Stimulated activated CD4-positive, alpha-beta T cell treated with anti-CD3 and anti-CD28 coated beads, Interleukin-12 subunit alpha, Interleukin-12 subunit beta, amount 100 ng/mL, for 4 hours (primary cell): Measurements from ENCODE around the gene DNAAF8.
"Not testable (repeated sequence)": the region's sequence is repeated elsewhere in the genome, so short reads cannot be mapped to it uniquely, and the experiment has no call there.

Source experiments
- DNase-seq: peaks from one replicate; pipeline ENCODE4 v3.0.0-alpha.2; 2020

DNAAF8 gene

DNA sequence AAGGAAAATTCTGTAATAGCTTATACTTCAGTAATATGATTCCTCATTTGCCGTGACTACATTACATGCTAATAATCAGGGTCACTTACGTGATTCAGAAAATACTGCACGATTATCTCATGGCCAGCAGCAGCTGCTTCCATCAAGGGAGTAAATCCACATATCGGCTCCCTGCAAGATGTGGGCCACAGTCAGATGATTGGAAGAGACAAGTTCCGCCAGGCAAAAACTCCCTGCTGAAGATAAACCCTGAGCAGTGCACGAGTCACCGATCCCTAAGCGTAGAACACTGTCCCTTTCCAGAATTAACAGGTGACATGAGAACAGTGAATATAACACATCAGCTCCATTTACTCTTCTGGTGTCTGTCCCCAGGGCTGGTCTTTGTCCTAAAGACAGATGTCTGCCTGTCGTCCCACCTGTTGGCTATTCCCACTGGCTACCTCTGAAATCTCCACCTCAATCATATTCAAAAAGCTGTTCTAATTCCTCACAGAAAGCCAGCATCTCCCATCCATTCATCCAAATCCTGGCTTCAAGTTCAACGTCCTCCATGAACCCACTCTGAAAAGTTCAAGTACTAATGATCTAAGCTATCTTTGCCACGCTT, 9.6 kb upstream of the DNAAF8 start:
- DNase-seq = no peak

DNA sequence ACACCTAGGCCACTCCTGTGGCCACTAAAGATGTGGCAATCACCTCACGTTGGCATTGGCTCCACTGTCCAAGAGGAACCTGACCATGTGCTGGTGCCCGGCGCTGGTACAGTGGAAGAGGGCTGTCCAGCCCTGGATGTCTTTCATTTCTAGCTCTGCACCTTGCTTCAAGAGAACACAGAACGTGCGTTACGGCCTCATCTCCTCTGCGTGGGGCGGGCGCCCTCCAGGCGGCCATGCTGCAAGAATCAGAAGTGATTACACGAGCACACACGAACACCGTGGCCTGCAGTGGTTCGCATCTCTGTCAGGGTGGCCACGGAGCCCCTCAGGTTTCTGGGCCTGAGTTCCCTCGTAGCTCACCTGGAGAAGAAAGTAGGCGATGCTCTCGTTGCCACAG, 7.7 kb upstream of the DNAAF8 start:
- DNase-seq = no peak

GRCh38 chr16:4728676-4729075, 5.7 kb upstream of the DNAAF8 start:
- no peak for DNase-seq

DNA sequence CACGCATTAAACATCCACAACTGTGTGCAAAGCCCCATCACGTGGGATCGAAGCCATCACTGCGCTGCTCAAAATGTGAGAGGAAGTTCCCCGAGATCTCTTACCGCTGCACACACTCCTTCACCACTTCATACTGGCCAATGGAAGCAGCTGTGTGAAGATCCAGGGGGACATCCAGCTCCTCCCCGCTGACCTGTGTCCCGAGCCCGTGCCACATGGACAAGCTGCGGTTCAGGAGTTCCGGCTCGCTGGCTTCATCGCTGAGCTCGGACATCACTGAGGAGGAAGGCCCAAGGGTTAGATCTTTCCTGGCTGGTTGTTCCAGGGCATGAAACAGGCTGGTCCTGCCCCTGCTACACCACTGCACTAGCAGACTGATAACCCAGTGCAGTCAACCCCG, 4.5 kb upstream of the DNAAF8 start:
- no peak for DNase-seq

DNA sequence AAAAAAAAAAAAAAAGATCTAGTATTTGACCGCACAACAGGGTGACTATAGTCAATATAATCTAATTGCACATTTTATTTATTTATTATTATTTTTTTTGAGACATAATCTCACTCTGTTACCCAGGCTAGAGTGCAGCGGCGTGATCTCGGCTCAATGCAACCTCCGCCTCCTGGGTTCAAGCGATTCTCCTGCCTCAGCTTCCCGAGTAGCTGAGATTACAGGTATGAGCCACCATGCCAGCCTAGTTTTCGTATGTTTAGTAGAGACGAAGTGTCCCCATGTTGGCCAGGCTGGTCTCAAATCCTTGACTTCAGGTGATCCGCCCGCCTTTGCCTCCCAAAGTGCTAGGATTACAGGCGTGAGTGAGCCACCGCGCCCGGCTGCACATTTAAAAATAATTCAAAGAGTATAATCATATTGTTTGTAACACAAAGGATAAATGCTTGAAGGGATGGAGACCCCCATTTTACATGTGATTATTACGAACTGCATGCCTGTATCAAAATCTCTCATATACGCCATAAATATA, 1.1 kb upstream of the DNAAF8 start:
- DNase-seq = no peak

- DNase-seq = peak; percentile 18
Measured at GRCh38 chr16:4733747-4734062, 632 bp upstream of the DNAAF8 start.

DNA sequence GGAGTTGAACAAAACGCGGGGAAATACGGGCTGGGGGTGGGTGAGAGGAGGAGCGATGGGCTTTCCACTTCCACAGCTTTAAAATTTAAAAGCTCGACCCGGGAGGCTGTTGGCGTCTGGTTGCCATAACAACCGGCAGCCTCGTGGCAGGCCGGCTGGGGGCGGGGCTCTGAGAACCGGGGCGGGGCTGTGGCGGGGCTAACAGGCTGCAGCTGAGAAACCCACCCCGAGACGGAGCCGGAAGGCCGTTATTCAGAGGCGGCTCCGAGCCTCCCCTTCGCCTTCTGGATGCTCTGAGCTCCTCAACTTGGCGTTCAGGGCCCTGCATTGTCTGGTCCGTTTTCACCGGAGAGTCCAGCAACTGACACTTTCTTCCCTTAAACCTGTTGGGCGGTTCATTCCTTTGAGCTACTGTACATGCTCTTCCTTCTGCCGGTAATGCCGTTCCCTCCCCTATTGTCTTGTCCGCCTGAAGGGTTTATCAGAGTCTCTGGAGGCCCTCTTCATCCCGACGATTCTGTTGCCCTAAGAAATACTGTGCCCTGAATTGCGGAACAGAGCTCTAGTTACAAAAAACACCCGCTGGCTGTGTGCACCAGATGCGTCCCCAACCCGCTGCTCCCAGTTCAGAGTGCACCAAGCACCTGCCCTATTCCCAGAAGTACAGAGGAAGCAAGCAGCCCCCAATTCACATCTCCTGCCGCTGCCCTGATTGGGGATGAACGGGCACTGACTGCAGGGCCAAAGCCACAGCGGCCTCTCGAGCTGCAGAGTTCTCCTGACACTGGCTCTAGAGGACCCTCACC, 596 bp downstream of the DNAAF8 start:
- DNase-seq = peak; percentile 95

DNA sequence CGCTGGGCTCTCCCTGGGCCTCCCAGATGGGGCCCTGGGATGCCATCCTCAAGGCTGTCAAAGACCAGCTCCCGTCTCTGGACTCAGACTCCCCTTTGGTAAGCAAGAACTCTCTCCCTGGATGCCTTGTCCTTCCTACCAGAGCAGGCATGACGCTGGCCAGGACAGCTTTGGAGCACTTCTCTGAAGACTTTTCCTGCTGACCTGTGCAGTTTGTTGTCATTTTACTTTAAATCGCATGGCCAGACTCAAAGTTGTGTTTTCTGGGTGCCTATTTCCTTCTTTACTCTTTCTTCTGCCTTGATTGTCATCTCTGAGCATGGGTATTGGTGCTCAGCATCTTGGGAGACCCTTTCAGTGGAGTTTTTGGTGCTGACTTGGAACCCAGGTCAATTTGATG, 2.2 kb downstream of the DNAAF8 start:
- no peak for DNase-seq

DNA sequence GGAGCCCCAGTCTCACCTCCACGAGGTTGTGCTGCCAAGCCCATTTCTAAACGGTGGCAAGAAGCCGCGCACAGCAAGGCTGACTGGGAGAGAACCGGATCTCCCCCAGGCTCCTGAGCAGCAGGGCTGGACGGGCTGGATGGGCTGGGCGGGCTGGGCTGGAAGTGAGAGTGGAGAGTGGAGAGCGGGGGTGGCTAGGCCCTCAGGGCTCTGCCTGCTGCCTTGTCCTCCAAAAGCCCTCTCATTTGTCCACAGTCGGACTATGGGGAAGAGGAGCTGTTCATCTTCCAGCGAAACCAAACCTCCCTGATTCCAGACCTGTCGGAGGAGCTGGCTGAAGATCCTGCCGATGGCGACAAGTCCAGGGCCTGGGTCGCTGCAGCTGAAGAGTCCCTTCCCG, 3.2 kb downstream of the DNAAF8 start:
- no peak for DNase-seq

- not testable (repeated sequence) for DNase-seq
Measured at GRCh38 chr16:4738370-4738769, 4.0 kb downstream of the DNAAF8 start.

DNA sequence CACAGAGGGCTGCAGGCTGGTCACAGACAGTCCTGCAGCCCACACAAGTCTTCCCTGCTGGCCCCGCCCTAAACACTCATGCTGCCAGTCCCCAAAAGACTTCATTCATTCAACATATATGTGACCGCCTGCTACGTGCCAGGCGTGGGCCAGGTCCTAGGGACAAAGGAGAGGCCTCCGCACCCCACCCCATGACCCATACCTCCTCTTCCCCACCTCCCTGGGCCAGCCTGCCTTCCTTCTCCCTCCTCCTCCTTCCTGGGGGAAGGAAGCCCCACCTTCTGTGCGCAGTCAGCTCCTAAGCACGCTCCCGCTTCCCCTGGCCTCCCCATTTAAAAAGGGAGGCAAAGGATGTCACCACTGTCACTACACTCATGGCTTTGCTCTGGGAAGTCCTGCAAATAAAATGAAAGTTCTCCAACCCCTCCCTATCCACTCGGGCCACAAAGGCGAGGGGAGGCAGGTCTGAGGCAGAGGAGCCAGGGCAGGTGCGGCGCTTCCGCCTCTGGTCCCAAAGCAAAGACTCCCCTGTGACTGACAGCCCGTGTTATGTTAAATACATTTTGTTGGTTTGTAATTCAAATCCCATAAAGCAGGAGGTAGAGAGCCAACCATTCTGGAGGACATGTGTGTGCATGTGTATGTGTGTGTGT, 9.0 kb downstream of the DNAAF8 start:
- no peak for DNase-seq

- DNase-seq = no peak
Measured at GRCh38 chr16:4744555-4745273, 10.4 kb downstream of the DNAAF8 start.

DNA sequence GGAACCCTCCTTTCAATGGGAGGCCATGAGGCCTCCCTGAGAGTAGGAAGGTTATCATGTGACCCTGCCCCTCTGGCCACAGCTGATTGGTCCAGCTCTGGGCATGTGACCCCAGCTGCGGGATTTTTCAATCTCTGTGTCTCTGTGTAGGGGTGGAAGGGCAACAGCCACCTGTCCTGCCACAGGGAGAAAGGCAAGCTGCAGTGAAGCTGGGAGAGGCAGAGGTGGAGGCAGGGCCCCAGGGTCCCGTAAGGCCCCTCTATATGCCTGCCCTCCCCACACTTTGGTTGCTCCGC, 10.9 kb downstream of the DNAAF8 start:
- no peak for DNase-seq

DNA sequence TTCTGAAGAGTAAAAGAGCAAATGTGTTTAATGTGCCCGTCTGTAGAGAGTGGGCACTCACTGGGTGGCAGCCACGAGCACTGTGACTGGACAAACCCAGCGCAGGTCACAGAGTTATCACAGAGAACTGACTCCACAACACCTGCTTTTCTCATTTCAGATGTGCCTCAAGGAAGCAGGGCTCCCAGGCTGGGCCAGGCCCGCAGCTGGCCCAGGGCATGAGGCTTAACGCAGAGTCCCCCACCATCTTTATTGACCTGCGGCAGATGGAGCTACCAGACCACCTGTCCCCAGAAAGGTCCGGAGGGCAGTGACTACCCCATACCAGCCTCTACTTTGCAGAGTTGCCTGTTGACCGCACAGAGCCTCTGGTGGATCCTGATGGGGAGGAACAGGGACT, 11.9 kb downstream of the DNAAF8 start:
- no peak for DNase-seq

DNA sequence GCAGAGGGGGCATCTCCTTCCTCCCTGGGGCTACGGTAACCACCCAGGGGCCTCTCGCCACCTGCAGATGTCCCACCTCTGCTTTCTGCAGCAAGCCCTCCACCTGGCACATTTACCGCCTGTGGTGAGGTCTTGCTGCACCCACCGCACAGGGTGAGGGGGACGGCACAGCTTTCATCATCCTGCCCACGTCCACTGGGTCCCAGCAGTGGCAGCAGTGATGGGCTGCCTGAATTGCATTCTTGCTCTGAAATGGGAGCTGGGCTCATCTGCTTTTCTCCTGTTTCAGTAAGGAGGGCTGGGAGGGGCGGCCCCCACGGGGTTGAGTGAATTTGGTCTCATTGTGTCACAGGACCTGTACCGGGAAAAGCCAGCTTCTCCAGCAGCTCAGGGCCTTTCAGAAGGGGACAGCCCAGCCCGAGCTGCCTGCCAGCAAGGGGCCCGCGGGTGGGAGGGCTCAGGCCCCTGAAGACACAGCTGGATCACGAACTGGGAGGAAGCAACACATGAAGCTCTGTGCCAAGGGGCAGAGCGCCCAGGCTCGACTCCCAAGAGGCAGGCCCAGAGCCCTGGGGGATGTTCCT, 12.7 kb downstream of the DNAAF8 start:
- no peak for DNase-seq

DNA sequence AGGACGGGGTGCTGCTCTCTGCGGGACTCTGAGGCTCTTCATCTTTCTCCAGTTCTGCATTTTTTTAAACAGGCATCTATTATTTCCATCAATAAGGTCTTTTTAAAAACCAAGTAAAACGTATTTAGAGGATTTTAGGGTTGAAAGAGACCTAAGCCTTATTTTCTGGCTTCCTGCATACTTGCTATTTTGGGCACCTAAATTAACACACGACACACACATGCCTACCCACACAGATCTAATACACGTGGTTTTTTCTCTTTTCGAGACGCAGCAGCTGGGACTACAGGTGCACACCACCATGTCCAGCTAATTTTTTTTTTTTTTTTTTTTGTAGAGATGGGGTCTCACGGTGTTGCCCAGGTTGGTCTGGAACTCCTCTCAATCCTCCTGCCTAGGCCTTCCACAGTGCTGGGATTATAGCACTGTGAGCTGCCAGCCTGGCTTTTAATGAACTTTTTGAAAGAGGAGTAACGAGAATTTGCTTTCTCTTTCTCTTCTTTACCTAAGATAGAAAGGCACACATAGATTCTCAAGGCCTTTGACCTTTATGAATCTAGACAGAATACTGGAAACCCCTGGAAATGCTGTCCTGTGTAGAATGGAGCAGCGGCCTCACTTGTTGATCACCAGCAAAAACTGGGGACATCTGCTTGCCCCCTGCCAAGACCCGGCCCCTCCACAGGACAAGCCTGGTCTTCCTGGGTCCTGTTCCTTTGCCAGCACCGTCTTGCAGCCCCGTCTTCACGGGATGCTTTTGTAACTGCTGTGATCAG, 13.8 kb downstream of the DNAAF8 start:
- no peak for DNase-seq

DNA sequence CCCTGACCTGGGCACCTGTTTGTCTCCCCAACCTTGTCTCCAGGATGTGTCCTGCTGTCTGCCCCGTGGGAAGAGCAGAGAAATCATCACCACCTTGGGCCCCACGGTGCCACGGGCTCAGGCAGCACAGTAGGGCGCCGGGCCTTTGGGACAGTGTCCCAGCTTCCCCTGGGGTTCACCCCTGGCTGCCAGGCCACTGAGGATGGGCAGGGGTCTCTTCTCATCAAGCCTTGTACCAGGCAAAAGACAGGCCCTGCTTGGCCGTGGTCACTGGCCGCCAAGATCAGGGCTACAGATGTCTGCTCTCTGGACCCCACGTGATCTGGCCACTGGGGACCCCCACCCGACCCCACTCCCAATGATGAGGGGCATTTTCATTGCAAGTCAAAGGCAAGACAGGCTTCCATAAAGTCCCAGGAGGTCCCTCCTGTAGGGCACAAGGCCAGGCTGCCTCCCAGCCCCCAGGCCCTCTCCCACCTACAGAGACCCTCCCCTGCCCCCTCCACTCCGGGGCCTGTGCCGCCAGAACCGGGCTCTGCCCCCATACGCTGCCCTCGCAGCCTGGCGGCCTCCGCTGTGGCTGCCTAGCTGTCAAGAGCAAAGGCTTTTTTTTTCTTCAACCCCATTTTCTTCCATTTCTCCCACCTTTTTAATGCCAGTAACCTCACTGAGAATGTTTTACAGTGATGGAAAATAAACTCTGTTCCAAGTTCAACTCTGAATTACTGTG, 14.5 kb downstream of the DNAAF8 start:
- DNase-seq = no peak

DNA sequence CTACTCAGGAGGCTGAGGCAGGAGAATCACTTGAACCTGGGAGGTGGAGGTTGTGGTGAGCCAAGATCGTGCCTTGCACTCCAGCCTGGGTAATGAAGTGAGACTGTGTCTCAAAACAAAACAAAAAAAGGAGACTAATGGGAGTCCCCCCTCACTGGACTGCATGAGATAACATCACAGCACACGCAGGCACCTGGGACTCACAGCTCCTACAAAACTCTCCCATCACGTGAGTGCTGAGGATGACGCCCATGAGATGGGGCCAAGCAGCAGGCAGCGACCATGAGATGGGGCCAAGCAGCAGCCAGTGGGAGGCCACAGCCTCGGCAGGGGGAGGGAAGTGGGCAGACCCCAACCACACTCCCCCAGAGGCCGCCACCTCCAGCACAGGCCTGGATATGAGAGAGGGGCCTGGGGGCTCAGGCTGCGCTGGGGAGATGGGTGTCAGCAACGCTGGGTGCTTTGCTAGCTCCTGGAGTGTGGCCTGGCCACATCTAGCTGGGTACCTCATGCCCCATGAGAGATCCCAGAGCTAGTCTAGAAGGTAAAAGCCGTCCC, 15.4 kb downstream of the DNAAF8 start:
- no peak for DNase-seq

DNA sequence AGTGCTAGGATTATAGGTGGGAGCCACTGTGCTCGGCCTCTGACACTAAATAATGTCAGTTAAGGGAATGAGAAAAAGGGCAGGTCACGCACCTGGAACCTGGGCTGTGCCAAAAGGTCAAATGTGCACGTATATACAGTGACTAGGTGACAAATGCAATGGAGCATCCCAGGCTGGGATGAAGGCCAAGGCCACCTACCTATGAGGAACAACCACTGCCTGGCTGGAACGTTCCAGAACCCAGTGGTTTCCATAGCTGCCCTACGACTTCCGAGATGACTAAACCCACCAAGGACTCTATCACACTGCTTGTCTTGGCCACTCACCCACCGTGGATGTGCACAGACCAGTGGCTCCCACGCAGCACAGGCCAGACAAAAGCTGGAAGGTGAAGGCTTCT, 16.6 kb downstream of the DNAAF8 start:
- DNase-seq = no peak

GRCh38 chr16:4752351-4753100, 18.2 kb downstream of the DNAAF8 start:
- no peak for DNase-seq

GRCh38 chr16:4753227-4753626, 18.9 kb downstream of the DNAAF8 start:
- no peak for DNase-seq
